Body of pancreas (tissue), 4 donors: ENCODE measurements around the gene SF3B3. TPM values are rescaled to one million over a fixed set of nuclear protein-coding genes. Genes with fewer than 3 reads are reported as not detected.
"Not testable (repeated sequence)": the region's sequence is repeated elsewhere in the genome, so short reads cannot be mapped to it uniquely, and the experiment has no call there.

ENCODE experiments used
- ATAC-seq: fragments of 150-250 bp; one replicate; pipeline ENCODE4 v1.9.1; 2016
- DNase-seq, 4 donors: peaks; one replicate each; pipeline ENCODE4 v3.0.0-alpha.2; 2019
- H3K27ac ChIP-seq, 4 donors: fragments of 200-600 bp; sonication (generic); 1 replicate in 3 of 4; 2 replicates in 1 of 4; pipeline versions ENCODE4 v1.5.1 to v1.6.1; 2016 to 2019; ENCODE audit warnings: mild to moderate bottlenecking in 1 of 4, mixed read lengths in 1 of 4, moderate library complexity in 1 of 4
- H3K27me3 ChIP-seq, 2 donors: fragments of 200-600 bp; sonication (generic); one replicate each; pipeline ENCODE4 v1.6.0; 2016; ENCODE audit warnings: mild to moderate bottlenecking in 1 of 2
- H3K36me3 ChIP-seq, 2 donors: fragments of 200-600 bp; sonication (generic); replicated peaks in 1 of 2; 2 replicates each; pipeline ENCODE4 v1.5.1; 2016; ENCODE audit warnings: low read depth in 2 of 2; ENCODE audit not compliant: insufficient read depth in 1 of 2
- H3K4me1 ChIP-seq: fragments of 200-600 bp; sonication (generic); one replicate; pipeline ENCODE4 v1.6.0; 2016
- H3K4me3 ChIP-seq, 2 donors: fragments of 200-600 bp; sonication (generic); 1 replicate in 1 of 2; 2 replicates in 1 of 2; pipeline ENCODE4 v1.5.1; 2016 to 2019
- H3K9me3 ChIP-seq, 3 donors: fragments of 200-600 bp; sonication (generic); 1 replicate in 2 of 3; 2 replicates in 1 of 3; pipeline ENCODE4 v1.5.1; 2016
- POLR2A ChIP-seq, 3 donors: fragments of 450-650 bp; IDR thresholded peaks; one replicate each; pipeline ENCODE4 v1.6.1; 2016; ENCODE audit warnings: antibody characterized with exemption in 3 of 3, mild to moderate bottlenecking in 2 of 3
- WGBS, 2 donors: methylation state at CpG; one replicate each; pipeline ENCODE4 v1.1.5; 2017; 5-methylcytosine and 5-hydroxymethylcytosine counted together
- intact Hi-C: fragments of 100-400 bp; cut with DNase I; formaldehyde crosslinking; loops from one replicate; pipeline ENCODE4 v1.15.1; 2023
- total RNA-seq, 2 donors: library from RNA; depleted of rRNA; stranded (reverse); fragments of >200 nt; gene quantifications; one replicate each; pipeline ENCODE4 v1.1.0, GENCODE V29; 2016
- TF ChIP-seq, protein P1 (sequence below), 7 experiments: fragments of 450-650 bp in 4 of 7; fragments of 200-600 bp in 3 of 7; sonication (generic) in 3 of 7; IDR thresholded peaks; one replicate each; pipeline ENCODE4 v1.5.1; 2016 to 2019; ENCODE audit warnings: antibody characterized with exemption in 7 of 7

SF3B3 gene
- total RNA-seq, 2 donors from 2014 or later = 47.5 to 53.4 TPM

DNA sequence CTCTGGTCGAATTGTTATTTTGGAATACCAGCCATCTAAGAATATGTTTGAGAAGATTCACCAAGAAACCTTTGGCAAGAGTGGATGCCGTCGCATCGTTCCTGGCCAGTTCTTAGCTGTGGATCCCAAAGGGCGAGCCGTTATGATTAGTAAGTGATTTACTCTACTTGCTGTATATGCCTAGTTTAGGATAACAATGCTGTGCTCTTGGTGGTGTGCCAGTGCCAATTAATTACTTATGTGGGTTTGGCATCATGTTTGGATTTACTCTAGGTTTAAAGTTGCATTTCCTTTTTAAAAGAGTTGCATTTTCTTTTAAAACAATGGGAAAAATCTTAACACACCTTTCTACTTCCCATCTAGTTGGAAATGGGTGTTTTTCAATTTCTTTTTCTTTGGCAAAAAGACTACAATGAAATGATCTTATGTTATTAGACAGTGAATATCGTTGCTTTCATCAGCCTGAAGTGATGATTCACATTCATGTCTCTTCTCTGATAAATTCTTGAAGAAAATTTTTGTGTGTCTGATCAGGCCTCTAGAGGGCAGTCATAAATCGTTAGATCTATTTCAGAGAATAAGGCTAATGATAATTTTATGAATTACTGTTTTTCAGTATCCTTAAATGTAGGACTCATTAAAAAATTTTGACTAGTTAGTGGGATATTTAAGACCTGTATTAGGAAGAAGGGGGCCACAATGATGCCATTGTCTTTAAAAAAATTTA lies 5.6 kb downstream of the SF3B3 start:
- no peak for ATAC-seq
- Histone ChIP-seq H3K27me3 (no peaks in the 10 kb centered on the region), H3K9me3 (no peaks in the 10 kb centered on the region), H3K27ac (no peak overlapping the region), H3K4me3 (no peak overlapping the region), H3K36me3 (peaks cover 17 to 38% of the 10 kb centered on the region in 2 donors), H3K4me1 (peaks cover 36% of the 10 kb centered on the region)
- intact Hi-C loops = no loop called here
- WGBS, 2 donors = 67 to 71% methylated on average over 8 of the region's 8 CpGs
- DNase-seq = no peak
- no peak for TF ChIP-seq POLR2A (IDR thresholded peaks at IDR 0.05)
- TF ChIP-seq, protein P1, sequence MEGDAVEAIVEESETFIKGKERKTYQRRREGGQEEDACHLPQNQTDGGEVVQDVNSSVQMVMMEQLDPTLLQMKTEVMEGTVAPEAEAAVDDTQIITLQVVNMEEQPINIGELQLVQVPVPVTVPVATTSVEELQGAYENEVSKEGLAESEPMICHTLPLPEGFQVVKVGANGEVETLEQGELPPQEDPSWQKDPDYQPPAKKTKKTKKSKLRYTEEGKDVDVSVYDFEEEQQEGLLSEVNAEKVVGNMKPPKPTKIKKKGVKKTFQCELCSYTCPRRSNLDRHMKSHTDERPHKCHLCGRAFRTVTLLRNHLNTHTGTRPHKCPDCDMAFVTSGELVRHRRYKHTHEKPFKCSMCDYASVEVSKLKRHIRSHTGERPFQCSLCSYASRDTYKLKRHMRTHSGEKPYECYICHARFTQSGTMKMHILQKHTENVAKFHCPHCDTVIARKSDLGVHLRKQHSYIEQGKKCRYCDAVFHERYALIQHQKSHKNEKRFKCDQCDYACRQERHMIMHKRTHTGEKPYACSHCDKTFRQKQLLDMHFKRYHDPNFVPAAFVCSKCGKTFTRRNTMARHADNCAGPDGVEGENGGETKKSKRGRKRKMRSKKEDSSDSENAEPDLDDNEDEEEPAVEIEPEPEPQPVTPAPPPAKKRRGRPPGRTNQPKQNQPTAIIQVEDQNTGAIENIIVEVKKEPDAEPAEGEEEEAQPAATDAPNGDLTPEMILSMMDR (IDR thresholded peaks at IDR 0.05) = peak in 6 of 7 experiments; percentile 29 to 46 (median 38)

DNA sequence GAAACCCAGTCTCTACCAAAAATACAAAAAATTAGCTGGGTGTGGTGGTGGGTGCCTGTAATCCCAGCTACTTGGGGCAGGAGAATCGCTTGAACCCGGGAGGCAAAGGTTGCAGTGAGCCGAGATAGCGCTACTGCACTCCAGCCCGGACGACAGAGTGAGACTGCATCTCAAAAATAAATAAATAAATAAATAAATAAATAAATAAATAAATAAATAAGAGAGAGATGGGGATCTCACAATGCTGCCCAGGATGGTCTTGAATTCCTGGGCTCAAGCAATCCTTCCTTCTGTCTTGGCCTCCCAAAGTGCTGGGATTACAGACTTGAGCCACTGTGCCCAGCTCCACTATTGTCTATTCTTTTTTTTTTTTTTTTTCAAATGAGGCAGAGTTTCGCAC lies 6.3 kb downstream of the SF3B3 start:
- not testable (repeated sequence) for ATAC-seq, H3K4me3 ChIP-seq, H3K9me3 ChIP-seq, DNase-seq, H3K27ac ChIP-seq, H3K27me3 ChIP-seq
- intact Hi-C loops = loop anchor here (5.0 kb wide), 1 partner anchor 122 kb away; no protein-coding TSS in a partner anchor
- WGBS, 2 donors = 90 to 100% methylated on average over 2 to 7 of the region's 7 CpGs
- H3K36me3 ChIP-seq = peaks cover 17 to 42% of the 10 kb centered on the region in 2 donors
- peaks cover 34% of the 10 kb centered on the region for H3K4me1 ChIP-seq

DNA sequence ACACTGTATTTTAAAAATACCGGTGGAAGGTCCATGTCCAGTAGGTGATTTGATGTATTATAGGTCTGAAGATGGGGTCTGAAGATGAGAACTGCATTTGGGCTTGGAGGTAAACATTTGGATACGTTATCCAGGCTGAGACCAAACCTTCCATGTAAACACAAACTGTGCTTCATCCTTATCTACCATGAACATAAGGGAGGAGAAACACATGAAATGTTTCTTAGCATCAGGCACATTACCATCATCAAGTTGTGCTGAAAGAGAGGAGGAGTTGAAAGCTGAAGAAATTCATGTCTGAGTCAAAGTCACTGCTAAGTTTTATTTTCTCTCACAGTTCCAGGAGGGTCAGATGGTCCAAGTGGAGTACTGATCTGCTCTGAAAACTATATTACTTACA lies 11.4 kb downstream of the SF3B3 start:
- Histone ChIP-seq H3K4me3 (no peak overlapping the region), H3K27ac (no peak overlapping the region), H3K4me1 (no peaks in the 10 kb centered on the region), H3K27me3 (no peaks in the 10 kb centered on the region), H3K9me3 (no peaks in the 10 kb centered on the region), H3K36me3 (peaks cover 23 to 64% of the 10 kb centered on the region in 2 donors)
- no peak for ATAC-seq
- DNase-seq = no peak
- WGBS, 2 donors = 73 to 82% methylated on average over 2 of the region's 2 CpGs
- intact Hi-C loops = loop anchor here (5.0 kb wide), 1 partner anchor 117 kb away; no protein-coding TSS in a partner anchor
- no peak for TF ChIP-seq POLR2A (IDR thresholded peaks at IDR 0.05)
- TF ChIP-seq, protein P1 (IDR thresholded peaks at IDR 0.05) = no peak

DNA sequence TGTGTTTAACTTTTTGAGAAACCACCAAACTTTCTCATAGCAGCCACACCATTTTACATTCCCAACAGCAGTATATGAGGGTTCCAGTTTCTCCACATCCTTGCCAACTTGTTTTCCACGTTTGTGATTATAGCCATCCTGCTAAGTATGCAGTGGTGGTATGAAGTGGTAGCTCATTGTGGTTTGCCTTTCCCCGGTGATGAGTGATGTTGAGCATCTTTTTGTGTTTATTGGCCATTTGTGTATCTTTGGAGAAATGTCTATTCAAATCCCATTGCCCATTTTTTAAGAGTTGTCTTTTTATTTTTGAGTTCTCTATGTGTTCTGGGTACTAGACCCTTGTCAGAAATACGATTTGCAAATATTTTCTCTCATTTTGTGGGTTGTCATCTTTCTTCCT lies 17.4 kb downstream of the SF3B3 start:
- H3K4me3 ChIP-seq = no peak overlapping the region
- H3K4me1 ChIP-seq = no peaks in the 10 kb centered on the region
- H3K27me3 ChIP-seq = no peaks in the 10 kb centered on the region
- no peaks in the 10 kb centered on the region for H3K9me3 ChIP-seq
- intact Hi-C loops = no loop called here
- no peak for DNase-seq
- no peak for ATAC-seq
- H3K27ac ChIP-seq = no peak overlapping the region
- 57 to 59% methylated on average over 3 of the region's 3 CpGs for WGBS, 2 donors
- TF ChIP-seq, protein P1 (IDR thresholded peaks at IDR 0.05) = no peak
- no peak for TF ChIP-seq POLR2A (IDR thresholded peaks at IDR 0.05)
- peaks cover 12 to 72% of the 10 kb centered on the region in 2 donors for H3K36me3 ChIP-seq

DNA sequence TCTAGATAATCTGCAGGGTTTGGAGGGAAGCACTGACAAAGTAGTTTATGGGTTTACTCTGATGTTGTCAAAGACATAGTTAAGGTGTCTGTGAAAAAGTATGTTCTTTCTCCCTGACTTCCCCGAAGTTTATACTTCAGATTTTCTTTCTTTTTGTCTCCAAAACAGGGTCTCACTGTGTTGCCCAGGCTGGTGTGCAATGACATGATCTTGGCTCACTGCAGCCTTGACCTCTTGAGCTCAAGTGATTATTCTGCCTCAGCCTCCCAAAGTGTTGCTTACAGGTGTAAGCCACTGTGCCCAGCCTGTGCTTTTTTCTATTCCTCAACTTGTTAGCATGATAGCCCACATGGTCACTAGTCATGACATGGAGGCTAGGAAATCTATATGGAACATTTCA lies 20.9 kb downstream of the SF3B3 start:
- intact Hi-C loops = no loop called here
- ATAC-seq = no peak
- Histone ChIP-seq H3K4me1 (no peaks in the 10 kb centered on the region), H3K27ac (no peak overlapping the region), H3K36me3 (peaks cover 18 to 74% of the 10 kb centered on the region in 2 donors), H3K9me3 (no peaks in the 10 kb centered on the region), H3K27me3 (no peaks in the 10 kb centered on the region), H3K4me3 (no peak overlapping the region)
- DNase-seq = no peak
- 65 to 81% methylated on average over 1 of the region's 1 CpG for WGBS, 2 donors
- TF ChIP-seq POLR2A (IDR thresholded peaks at IDR 0.05) = no peak
- TF ChIP-seq, protein P1 (IDR thresholded peaks at IDR 0.05) = no peak
